SK-N-SH (cell line): Measurements from ENCODE around the gene GTF3C2.

Experiments used
- CTCF ChIP-seq: fragments of 200-600 bp; sonication (generic); IDR thresholded peaks from 2 replicates; pipeline ENCODE4 v1.6.1; 2017; ENCODE audit warnings: antibody characterized with exemption, mild to moderate bottlenecking, moderate library complexity
- GABPA ChIP-seq: IDR thresholded peaks from 2 replicates; pipeline ENCODE4 v1.4.0; 2012; ENCODE audit warnings: low read depth, mild to moderate bottlenecking
- NFIC ChIP-seq: IDR thresholded peaks from 2 replicates; pipeline ENCODE4 v1.4.0; 2012; ENCODE audit warnings: borderline replicate concordance
- POLR2AphosphoS5 ChIP-seq: IDR thresholded peaks from 2 replicates; pipeline ENCODE4 v1.6.1; 2012; ENCODE audit warnings: low read depth, low read length
- REST ChIP-seq: IDR thresholded peaks from 2 replicates; pipeline ENCODE4 v1.6.1; 2012; ENCODE audit warnings: mild to moderate bottlenecking, low read depth, low read length, moderate library complexity
- RXRA ChIP-seq: IDR thresholded peaks from 2 replicates; pipeline ENCODE4 v1.4.0; 2012; ENCODE audit warnings: low read depth, mild to moderate bottlenecking, borderline replicate concordance
- TAF1 ChIP-seq: IDR thresholded peaks from 2 replicates; pipeline ENCODE4 v1.6.1; 2012; ENCODE audit warnings: low read depth, mild to moderate bottlenecking, low read length, moderate library complexity, borderline replicate concordance

GRCh38 chr2:27306573-27307286, 49.8 kb downstream of the GTF3C2 start:
- TF ChIP-seq POLR2AphosphoS5, result no peak
- no peak for TF ChIP-seq CTCF
- TF ChIP-seq REST, result no peak
- TF ChIP-seq GABPA, result no peak
- no peak for TF ChIP-seq TAF1
- no peak for TF ChIP-seq NFIC
- TF ChIP-seq RXRA, result no peak
